Measurements from ENCODE around the gene NRIP1.

The NRIP1 gene

GRCh38 chr21:14916676-14917141 is 148.1 kb downstream of the NRIP1 start:
- no peak for DNase-seq (ENCODE audit: low spot score)

- no peak for DNase-seq (ENCODE audit: low spot score)
Observed at GRCh38 chr21:14913638-14914037, 151.2 kb downstream of the NRIP1 start.

DNA sequence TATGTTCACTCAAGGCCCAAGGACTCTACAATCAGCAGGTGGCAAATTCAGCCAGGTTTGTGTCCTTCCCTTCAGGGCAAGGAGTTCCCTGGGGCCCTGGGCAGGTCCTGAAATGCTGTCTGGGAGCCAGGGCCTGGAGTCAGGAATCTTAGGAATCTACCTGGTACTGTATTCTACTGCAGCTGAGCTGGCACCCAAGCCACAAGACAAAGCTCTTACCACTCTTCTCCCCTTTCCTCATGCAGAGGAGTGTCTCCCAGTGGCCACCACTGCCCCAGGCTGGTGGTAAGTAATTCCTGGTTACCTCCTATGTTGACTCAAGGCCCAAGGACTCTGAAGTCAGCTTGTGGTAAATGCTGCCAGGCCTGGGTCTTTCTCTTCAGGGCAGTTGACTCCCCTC is 153.4 kb downstream of the NRIP1 start:
- no peak for DNase-seq (ENCODE audit: low spot score)
